NOMO-1 treated with DMSO at 0.1 percent for 48 hours (cell line): ENCODE results near the gene SEC14L1.
A peak's percentile ranks its signal among the peaks of the same experiment; 100 is the strongest.
"Not testable (repeated sequence)": the region's sequence is repeated elsewhere in the genome, so short reads cannot be mapped to it uniquely, and the experiment has no call there.

ENCODE experiments used
- DNase-seq: peaks from one replicate; lab custom pipeline; 2025; ENCODE audit not compliant: unreplicated experiment; lab: John Stamatoyannopoulos, UW

Gene SEC14L1

DNA sequence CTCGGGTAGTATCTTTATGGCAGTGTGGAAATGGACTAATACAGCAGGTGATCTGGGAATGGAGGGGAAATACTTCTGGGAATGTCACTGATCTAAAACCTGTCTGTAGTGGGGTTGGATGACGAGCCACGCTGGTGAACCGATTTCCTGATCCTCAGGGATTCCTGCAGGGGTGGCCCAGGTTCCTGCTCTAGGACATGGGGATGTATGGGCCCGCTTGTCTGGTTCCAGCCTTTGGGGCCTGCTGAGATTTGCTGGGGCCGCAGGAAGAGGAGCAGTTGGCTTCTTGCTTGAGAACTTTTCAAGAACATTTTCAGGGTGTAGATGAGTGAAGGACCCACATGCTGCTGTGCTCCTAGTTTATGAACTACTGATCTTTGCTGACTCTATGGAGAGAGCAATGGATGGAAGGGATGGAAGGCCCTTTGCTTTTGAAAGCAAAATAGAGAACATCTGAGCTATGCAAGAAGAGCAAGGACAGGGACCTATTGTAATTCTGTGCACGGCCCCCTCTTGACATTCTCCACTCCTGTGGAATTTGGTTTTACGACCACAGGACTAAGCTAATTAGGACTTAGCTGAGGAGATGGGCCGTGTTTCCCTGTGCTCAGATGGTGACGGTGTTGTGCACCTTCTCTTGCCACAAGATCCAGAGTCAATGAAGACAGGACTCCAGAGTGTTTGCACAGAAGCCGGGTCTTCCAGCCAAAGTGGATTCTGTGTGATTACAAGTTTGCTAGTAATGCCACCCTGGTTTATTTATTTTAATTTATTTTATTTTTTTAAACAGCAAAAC is 90.5 kb downstream of the SEC14L1 start:
- no peak for DNase-seq

GRCh38 chr17:77233127-77233526 is 92.4 kb downstream of the SEC14L1 start:
- no peak for DNase-seq

DNA sequence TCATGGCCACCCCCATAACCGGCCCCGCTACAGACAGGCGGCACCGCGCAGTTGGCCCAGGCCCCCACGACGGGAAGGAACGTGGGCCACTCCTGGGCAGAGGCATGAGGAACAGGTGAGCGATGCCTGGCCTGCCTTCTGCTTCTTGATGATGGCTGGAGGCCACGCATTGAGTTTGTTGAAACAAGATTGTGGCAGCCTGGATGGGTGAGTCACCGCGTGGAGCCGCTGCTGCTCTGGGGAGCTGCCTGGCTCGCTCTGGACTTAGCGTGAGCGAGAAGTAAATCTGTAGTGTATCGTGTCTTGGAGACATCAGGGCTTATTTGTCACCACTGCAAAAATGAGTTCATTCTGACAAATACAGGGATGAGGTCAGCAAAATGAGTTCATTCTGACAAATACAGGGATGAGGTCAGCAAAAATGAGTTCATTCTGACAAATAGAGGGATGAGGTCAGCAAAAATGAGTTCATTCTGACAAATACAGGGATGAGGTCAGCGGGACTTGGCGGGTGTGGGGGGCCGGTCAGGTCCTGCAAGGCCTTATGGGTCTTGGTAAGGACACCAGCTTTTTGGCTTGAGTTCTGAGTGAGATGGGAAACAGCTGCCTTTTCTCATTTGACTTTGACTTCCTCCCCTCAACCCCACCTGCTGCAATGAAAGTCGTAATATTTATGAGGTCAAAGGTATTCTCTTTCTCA is 93.0 kb downstream of the SEC14L1 start:
- DNase-seq: no peak

DNA sequence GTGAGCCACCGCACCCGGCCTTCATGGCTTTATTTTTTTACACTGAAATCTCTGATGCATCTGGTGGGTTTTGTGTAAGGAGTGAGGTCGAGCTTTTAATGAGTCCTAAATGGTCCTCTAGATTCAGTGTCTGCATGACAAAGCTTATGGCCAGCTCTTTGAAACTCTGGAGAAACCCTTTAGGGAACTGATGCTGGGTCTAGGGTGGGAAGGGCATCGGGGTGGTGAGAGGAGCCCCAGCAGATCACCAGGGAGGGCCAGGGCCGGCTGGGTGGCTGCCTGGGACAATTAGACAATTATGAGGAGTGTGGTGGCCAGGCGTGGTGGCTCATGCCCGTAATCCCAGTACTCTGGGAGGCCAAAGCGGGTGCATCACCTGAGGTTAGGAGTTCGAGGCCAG is 93.9 kb downstream of the SEC14L1 start:
- DNase-seq: no peak

DNA sequence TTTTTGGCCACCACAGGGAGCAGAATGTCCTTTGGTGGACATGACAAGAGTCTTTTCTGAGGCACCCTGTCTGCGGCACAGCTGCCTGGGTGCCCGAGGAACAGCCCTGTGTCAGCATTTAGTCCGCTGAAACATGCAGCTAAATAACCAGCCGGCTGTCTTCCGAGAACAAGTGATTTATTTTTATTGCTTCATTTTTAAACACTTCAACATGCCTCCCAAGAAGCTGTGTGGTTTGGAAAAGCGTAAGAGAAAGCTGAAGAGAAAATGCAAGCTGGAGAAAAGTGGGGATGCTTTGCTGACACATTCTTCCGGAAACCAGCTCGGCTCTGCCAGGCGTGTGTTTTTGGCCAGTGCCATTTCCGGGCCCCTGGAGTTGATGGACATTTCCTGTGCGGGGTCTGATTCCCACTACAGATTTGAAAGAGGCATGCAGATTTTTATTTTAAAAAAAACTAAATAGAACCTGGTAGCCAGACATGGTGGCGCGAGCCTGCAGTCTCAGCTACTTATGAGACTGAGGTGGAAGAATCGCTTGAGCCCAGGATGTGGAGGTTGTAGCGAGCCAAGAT is 94.7 kb downstream of the SEC14L1 start:
- DNase-seq: peak; percentile 68

- no peak for DNase-seq
These were observed 96.7 kb downstream of the SEC14L1 start for GRCh38 chr17:77237232-77238008.

GRCh38 chr17:77240976-77241375 is 100.2 kb downstream of the SEC14L1 start:
- no peak for DNase-seq

DNA sequence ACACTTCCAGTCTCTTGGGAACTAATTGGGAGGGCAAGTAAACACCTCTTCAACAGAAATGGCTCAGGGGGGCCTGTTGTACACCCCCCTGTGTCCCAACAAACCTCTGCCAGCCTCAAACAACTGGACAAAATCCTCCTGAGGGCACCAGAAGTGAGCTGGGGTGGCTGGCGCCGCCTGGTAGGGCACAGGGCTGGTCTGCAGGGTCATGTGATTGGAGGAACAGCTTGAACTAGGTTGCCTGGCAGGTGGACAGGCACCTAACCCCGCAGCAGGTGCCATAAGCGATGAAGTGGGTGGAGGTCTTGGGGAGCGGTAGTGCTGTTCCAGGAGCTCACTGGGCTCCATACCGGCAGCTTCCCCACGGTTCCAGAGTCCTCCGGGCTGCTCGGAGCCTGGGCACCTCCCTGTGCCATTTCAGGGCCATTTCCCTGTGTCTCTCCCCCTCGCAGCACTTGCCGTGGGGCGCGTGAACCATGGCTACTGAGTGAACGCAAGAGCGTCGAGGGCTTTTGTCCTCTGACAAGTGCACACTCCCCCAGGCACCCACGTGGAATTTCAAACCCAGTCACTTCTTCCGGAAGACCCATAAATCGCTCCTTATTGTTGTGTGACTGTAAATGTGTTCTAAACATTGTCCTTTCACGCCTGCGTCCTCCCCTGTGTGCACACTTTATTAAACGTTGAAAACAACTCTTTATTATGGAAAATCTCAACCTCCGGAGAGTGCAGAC is 101.5 kb downstream of the SEC14L1 start:
- no peak for DNase-seq

DNA sequence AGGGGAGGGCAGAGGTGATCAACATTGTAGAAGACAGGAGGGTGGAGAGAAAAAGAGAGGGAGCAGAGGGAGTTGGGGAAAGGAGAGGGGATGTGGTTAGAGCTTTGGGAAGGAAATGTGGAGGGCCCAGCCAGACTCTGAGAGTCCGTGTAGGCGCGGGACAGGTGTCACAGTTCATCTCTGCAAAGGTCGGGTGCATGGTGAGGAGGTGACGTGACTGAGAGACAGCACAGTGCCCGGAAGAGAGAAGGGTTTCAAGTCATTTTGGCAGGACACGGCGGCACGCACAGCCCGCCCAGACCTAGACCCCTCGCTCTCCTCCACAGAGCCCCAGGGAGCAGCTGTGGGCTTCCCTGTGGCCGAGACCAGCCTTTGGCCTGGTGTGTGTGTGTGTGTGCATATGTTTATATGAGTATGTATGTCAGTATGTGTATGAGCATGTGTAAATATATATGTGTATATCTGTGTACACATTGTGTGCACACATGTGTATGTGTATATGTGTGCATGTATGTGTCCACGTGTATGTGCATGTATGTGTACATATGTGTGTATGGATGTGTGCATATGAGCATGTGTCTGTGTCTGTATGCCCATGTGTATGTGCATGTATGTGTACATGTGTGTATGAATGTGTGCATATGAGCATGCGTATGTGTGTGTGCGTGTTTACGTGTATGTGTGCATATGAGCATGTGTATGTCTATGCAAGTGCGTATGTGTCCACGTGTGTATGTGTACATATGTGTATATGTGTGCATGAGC is 104.6 kb downstream of the SEC14L1 start:
- no peak for DNase-seq

DNA sequence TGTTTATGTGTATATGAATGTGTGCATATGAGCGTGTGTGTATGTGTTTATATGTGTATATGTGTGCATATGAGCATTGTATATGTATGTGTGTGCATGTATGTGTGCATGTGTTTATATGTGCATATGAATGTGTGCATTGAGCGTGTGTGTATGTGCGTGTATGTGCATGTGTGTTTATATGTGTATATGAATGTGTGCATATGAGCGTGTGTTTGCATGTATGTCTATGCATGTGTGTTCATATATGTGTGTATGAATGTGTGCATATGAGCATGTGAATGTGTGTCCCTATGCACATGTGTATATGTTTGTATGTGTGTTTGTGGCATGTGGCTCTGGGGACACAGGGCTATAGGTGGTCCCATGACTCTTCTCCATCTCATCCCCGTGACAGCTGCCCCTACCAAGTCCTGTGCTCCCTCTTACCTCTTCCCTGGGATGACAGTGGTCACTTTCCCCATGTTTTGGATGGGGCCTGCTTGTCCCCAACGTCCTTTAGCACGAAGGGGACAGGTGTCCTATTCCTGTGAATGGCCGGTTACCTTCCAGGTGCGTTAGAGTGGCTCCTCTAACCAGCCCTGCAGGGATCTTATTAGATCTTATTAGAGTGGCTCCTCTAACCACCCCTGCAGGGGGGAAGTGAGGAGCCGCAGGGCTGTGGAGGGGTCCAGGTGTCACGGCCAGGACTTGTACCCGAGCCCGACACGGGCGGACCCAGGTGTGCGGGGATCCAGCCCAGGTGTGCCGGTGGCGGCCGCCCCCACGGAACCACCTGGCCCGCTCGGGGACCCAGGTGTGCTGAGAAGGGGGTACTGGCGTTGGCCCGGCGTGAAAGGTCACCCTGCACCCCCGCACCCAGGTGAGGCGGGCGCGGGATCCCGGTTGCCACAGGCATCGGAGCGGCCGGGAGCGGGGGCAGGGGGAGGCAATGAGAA is 105.6 kb downstream of the SEC14L1 start:
- DNase-seq: no peak

DNA sequence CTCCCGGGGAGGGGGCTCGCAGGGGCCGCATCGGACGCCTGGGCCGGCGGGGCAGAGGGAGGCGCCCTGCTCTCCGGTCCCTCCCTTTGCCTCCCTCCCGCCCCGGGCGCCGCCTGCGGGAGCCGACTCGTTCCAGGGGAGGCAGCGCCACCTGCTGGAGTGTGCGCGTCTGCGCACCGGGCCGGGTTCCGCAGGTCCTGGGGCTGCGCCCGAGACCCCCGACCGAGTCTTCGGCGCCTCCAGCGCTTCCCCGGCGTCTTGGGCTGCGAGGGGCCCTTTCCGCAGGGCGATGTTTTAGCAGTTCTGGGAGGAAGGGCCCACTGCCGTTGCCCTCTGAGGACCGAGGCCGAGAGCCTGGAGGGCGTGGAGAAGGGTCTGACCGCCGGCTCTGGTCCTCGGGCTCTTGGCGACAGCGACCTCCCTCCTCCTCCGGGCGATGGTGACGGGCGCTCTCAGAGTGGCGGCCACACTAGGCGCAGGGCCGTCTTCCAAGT is 106.3 kb downstream of the SEC14L1 start:
- peak; percentile 59 for DNase-seq

- DNase-seq: no peak
These were observed 106.8 kb downstream of the SEC14L1 start for GRCh38 chr17:77247609-77248008.

GRCh38 chr17:77248216-77249114 is 107.7 kb downstream of the SEC14L1 start:
- no peak for DNase-seq

GRCh38 chr17:77251622-77252183 is 110.9 kb downstream of the SEC14L1 start:
- DNase-seq: no peak

DNA sequence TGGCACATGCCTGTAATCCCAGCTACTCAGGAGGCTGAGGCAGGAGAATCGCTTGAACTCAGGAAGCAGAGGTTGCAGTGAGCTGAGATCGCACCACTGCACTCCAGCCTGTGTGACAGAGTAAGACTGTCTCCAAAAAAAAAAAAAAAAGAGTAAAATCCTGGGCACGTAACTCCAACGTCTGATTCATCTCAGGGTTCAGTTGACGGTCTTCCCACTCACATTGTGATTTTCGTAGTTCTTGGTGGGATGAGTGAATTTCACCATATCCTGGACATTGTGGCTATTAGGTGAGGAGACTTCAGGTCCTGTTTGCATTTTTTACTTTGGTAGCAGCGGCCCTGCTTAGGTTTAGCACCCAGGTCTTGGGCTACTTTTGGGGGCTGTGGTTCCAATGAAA is 111.5 kb downstream of the SEC14L1 start:
- DNase-seq: not testable (repeated sequence)

DNA sequence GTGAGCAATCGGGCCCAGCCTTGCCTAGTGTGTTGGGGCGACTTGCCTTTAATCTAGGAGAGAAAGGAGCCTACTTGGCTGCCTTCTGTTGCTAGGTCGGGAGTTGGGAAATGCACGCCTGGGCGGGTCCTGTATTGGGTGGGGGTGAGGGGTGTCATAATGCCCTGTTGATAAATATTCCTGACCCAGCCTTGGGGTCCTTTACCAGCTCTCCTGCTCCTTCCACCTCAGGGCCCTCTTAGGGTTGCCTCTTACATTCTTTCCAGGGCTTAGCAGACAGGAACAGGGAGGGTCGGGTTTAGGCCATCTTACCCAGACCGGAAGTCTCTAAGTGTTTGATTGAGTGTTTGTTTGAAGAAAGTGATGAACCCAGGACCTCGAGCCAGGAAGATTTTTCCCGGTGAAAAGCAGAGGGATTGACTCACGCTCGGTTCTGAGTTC is 112.9 kb downstream of the SEC14L1 start:
- DNase-seq: no peak
